GM18505 (cell line): ENCODE results near the gene ACACB.

ENCODE experiments used
- ATAC-seq: cut with Tn5 transposase; IDR thresholded peaks from one replicate; pipeline ENCODE4 v1.9.1; 2021; ENCODE audit not compliant: unreplicated experiment
- POLR2A ChIP-seq: IDR thresholded peaks from 4 replicates; pipeline ENCODE4 v1.6.1; 2011; ENCODE audit warnings: borderline replicate concordance; ENCODE audit not compliant: insufficient read depth, insufficient read length; ENCODE audit errors: extremely low read depth

ACACB gene

GRCh38 chr12:109259545-109259895 lies 143.1 kb downstream of the ACACB start:
- no peak for ATAC-seq
- TF ChIP-seq POLR2A = no peak

GRCh38 chr12:109261087-109261486 lies 144.7 kb downstream of the ACACB start:
- ATAC-seq = no peak
- no peak for TF ChIP-seq POLR2A

- TF ChIP-seq POLR2A = no peak
- ATAC-seq = no peak
These were observed 145.6 kb downstream of the ACACB start for GRCh38 chr12:109261939-109262338.

- no peak for ATAC-seq
- TF ChIP-seq POLR2A = no peak
These were observed 147.1 kb downstream of the ACACB start for GRCh38 chr12:109263439-109263838.

- TF ChIP-seq POLR2A = no peak
- ATAC-seq = no peak
These were observed 147.9 kb downstream of the ACACB start for GRCh38 chr12:109264095-109264942.

GRCh38 chr12:109264943-109265650 lies 148.7 kb downstream of the ACACB start:
- no peak for TF ChIP-seq POLR2A
- no peak for ATAC-seq

GRCh38 chr12:109266106-109266879 lies 149.9 kb downstream of the ACACB start:
- no peak for TF ChIP-seq POLR2A
- no peak for ATAC-seq

- no peak for ATAC-seq
These were observed 151.0 kb downstream of the ACACB start for GRCh38 chr12:109267361-109267760.

GRCh38 chr12:109268896-109269295 lies 152.5 kb downstream of the ACACB start:
- TF ChIP-seq POLR2A = no peak
- ATAC-seq = no peak

More at GRCh38 chr12:109267361-109267760, 151.0 kb downstream of the ACACB start:
- TF ChIP-seq POLR2A = no peak

- ATAC-seq = no peak
These were observed 153.0 kb downstream of the ACACB start for GRCh38 chr12:109269428-109269827.

GRCh38 chr12:109270494-109270893 lies 154.1 kb downstream of the ACACB start:
- no peak for ATAC-seq
- no peak for TF ChIP-seq POLR2A

More at GRCh38 chr12:109269428-109269827, 153.0 kb downstream of the ACACB start:
- TF ChIP-seq POLR2A = no peak

GRCh38 chr12:109271418-109271817 lies 155.0 kb downstream of the ACACB start:
- TF ChIP-seq POLR2A = no peak
- no peak for ATAC-seq

- TF ChIP-seq POLR2A = no peak
- ATAC-seq = no peak
These were observed 157.0 kb downstream of the ACACB start for GRCh38 chr12:109273354-109273753.

- no peak for TF ChIP-seq POLR2A
These were observed 158.0 kb downstream of the ACACB start for GRCh38 chr12:109274381-109274780.

GRCh38 chr12:109275173-109275572 lies 158.8 kb downstream of the ACACB start:
- ATAC-seq = no peak
- no peak for TF ChIP-seq POLR2A

More at GRCh38 chr12:109274381-109274780, 158.0 kb downstream of the ACACB start:
- ATAC-seq = no peak
